Measurements from ENCODE around the gene ERF.

Gene ERF

DNA sequence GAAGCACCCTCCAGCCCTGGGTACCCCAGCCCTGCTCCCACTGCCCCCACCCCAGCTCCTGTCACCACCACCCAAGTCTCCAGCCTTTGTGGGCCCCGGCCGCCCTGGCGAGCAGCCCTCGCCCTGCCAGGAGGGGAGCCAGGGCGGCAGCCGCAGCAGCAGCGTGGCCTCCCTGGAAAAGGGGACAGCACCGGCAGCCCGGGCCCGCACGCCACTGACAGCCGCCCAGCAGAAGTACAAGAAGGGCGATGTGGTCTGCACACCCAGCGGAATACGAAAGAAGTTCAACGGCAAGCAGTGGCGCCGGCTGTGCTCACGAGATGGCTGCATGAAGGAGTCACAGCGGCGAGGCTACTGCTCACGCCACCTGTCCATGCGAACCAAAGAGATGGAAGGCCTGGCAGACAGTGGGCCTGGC is 18.1 kb upstream of the ERF start:
- H3K4me3 Mint-ChIP-seq = no peak overlapping the region
- no peaks in the 10 kb centered on the region for H3K9me3 Mint-ChIP-seq
- peaks cover 19% of the 10 kb centered on the region for H3K36me3 Mint-ChIP-seq (ENCODE audit: low read depth)
- TF ChIP-seq CTCF (IDR thresholded peaks at IDR 0.05; ENCODE audit: unreplicated experiment in 3 of 3) = no peak
- H3K27ac Mint-ChIP-seq = no peak overlapping the region
- no peaks in the 10 kb centered on the region for H3K27me3 Mint-ChIP-seq (ENCODE audit: low read depth)
- H3K4me1 Mint-ChIP-seq = peaks cover 42% of the 10 kb centered on the region

GRCh38 chr19:42272535-42272897 is 17.6 kb upstream of the ERF start:
- peaks cover 19% of the 10 kb centered on the region for H3K36me3 Mint-ChIP-seq (ENCODE audit: low read depth)
- no peaks in the 10 kb centered on the region for H3K27me3 Mint-ChIP-seq (ENCODE audit: low read depth)
- no peaks in the 10 kb centered on the region for H3K9me3 Mint-ChIP-seq
- peaks cover 42% of the 10 kb centered on the region for H3K4me1 Mint-ChIP-seq
- no peak for TF ChIP-seq CTCF (IDR thresholded peaks at IDR 0.05; ENCODE audit: unreplicated experiment in 3 of 3)
- no peak overlapping the region for H3K4me3 Mint-ChIP-seq
- no peak overlapping the region for H3K27ac Mint-ChIP-seq

DNA sequence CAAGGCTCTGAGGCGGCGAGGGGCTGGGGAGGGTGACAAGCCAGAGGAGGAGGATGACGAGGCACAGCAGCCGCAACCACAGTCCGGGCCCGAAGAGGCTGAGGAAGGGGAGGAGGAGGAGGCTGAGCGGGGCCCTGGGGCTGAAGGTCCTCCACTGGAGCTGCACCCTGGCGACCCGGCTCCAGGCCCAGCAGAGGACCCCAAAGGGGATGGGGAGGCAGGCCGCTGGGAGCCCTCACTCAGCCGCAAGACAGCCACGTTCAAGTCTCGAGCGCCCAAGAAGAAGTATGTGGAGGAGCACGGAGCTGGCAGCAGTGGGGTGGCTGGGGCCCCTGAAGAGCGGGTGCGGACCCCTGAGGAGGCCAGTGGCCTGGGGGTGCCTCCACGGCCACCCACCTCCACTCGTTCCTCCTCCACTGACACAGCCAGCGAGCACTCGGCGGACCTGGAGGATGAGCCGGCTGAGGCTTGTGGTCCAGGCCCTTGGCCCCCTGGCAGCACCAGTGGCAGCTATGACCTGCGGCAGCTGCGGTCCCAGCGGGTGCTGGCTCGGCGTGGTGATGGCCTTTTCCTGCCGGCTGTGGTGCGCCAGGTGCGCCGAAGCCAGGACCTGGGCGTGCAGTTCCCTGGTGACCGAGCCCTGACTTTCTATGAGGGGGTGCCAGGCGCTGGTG is 17.1 kb upstream of the ERF start:
- peaks cover 19% of the 10 kb centered on the region for H3K36me3 Mint-ChIP-seq (ENCODE audit: low read depth)
- no peaks in the 10 kb centered on the region for H3K9me3 Mint-ChIP-seq
- H3K4me1 Mint-ChIP-seq = peaks cover 41% of the 10 kb centered on the region
- H3K4me3 Mint-ChIP-seq = no peak overlapping the region
- TF ChIP-seq CTCF (IDR thresholded peaks at IDR 0.05; ENCODE audit: unreplicated experiment in 3 of 3) = no peak
- no peak overlapping the region for H3K27ac Mint-ChIP-seq
- H3K27me3 Mint-ChIP-seq (ENCODE audit: low read depth) = no peaks in the 10 kb centered on the region

- H3K27me3 Mint-ChIP-seq (ENCODE audit: low read depth) = no peaks in the 10 kb centered on the region
- peak overlapping the region in 1 of 3 experiments; percentile 70 for H3K27ac Mint-ChIP-seq
- H3K4me1 Mint-ChIP-seq = peaks cover 37% of the 10 kb centered on the region
- TF ChIP-seq CTCF (IDR thresholded peaks at IDR 0.05; ENCODE audit: unreplicated experiment in 3 of 3) = no peak
- peaks cover 16% of the 10 kb centered on the region for H3K36me3 Mint-ChIP-seq (ENCODE audit: low read depth)
- peak overlapping the region; percentile 57 to 77 (median 72) for H3K4me3 Mint-ChIP-seq
- H3K9me3 Mint-ChIP-seq = no peaks in the 10 kb centered on the region
Observed at GRCh38 chr19:42271045-42271419, 16.1 kb upstream of the ERF start.

GRCh38 chr19:42270346-42271044 is 15.6 kb upstream of the ERF start:
- Mint-ChIP-seq H3K36me3 (ENCODE audit: low read depth) (peaks cover 14% of the 10 kb centered on the region), H3K27ac (peak overlapping the region in 1 of 3 experiments; percentile 75), H3K27me3 (ENCODE audit: low read depth) (no peaks in the 10 kb centered on the region), H3K4me3 (peak overlapping the region in 1 of 3 experiments; percentile 89), H3K9me3 (no peaks in the 10 kb centered on the region), H3K4me1 (peaks cover 34% of the 10 kb centered on the region)
- no peak for TF ChIP-seq CTCF (IDR thresholded peaks at IDR 0.05; ENCODE audit: unreplicated experiment in 3 of 3)
